OCI-LY7 (cell line): ENCODE measurements around the gene ULK4. TPM values are rescaled to one million over a fixed set of nuclear protein-coding genes. Genes with fewer than 3 reads are reported as not detected.

Experiments used
- BruUV-seq: library from RNA; stranded (reverse); fragments of 400-500 nt; replicated peaks from 2 replicates; lab custom pipeline; 2021; lab: Mats Ljungman, UMichigan
- CTCF ChIA-PET: fragments of 300-600 bp; sonication (Branson Sonifier 250); formaldehyde crosslinking; loops from one replicate; lab custom pipeline; 2022; ENCODE audit warnings: antibody characterized with exemption; ENCODE audit not compliant: unreplicated experiment; lab: Charles Lee
- POLR2A ChIA-PET: fragments of 300-600 bp; sonication (Branson Sonifier 250); formaldehyde crosslinking; loops from one replicate; lab custom pipeline; 2022; ENCODE audit warnings: antibody characterized with exemption; lab: Charles Lee
- DNase-seq: peaks from one replicate; pipeline ENCODE4 v3.0.0-alpha.2; 2015; ENCODE audit warnings: low spot score
- H2AFZ ChIP-seq: fragments of 200-600 bp; sonication (generic), shearing (Covaris generic); 2 replicates; pipeline ENCODE4 v1.6.1; 2014; ENCODE audit warnings: mild to moderate bottlenecking, antibody characterized with exemption, low read length, moderate library complexity
- H3K27ac ChIP-seq: fragments of 200-600 bp; sonication (generic); 2 replicates; pipeline ENCODE4 v1.5.1; 2014; ENCODE audit warnings: mixed run types, low read depth, mild to moderate bottlenecking, moderate library complexity, low read length, inconsistent platforms; ENCODE audit not compliant: poor library complexity, severe bottlenecking
- H3K36me3 ChIP-seq: fragments of 200-600 bp; sonication (generic); 2 replicates; pipeline ENCODE4 v1.6.1; 2014; ENCODE audit warnings: mild to moderate bottlenecking, antibody characterized with exemption, low read length, moderate library complexity, mixed read lengths; ENCODE audit not compliant: insufficient read depth
- H3K4me1 ChIP-seq: fragments of 200-600 bp; sonication (generic); 2 replicates; pipeline ENCODE4 v1.5.1; 2014; ENCODE audit warnings: mild to moderate bottlenecking, low read length; ENCODE audit not compliant: insufficient read depth, poor library complexity, severe bottlenecking
- H3K4me2 ChIP-seq: fragments of 200-600 bp; sonication (generic); 2 replicates; pipeline ENCODE4 v1.6.1; 2014; ENCODE audit warnings: mild to moderate bottlenecking, low read length
- H3K4me3 ChIP-seq: fragments of 200-600 bp; sonication (generic); 2 replicates; pipeline ENCODE4 v1.5.1; 2014; ENCODE audit warnings: mild to moderate bottlenecking, low read depth, low read length; ENCODE audit not compliant: poor library complexity, severe bottlenecking
- H3K79me2 ChIP-seq: fragments of 200-600 bp; sonication (generic); 2 replicates; pipeline ENCODE4 v1.6.1; 2016; ENCODE audit warnings: low read depth, mild to moderate bottlenecking, low read length, moderate library complexity, mixed read lengths; ENCODE audit not compliant: insufficient read depth
- H3K9me2 ChIP-seq: fragments of 200-600 bp; sonication (generic); 2 replicates; pipeline ENCODE4 v1.6.1; 2016; ENCODE audit warnings: mild to moderate bottlenecking, low read length, mixed read lengths; ENCODE audit not compliant: insufficient read depth
- H3K9me3 ChIP-seq: fragments of 200-600 bp; sonication (generic); 2 replicates; pipeline ENCODE4 v1.6.1; 2014; ENCODE audit warnings: mild to moderate bottlenecking, mixed run types, low read length, mixed read lengths
- H4K20me1 ChIP-seq: fragments of 200-600 bp; sonication (generic); 2 replicates; pipeline ENCODE4 v1.6.1; 2014; ENCODE audit warnings: mild to moderate bottlenecking, antibody characterized with exemption, low read length, moderate library complexity, mixed read lengths; ENCODE audit not compliant: insufficient read depth
- EZH2phosphoT487 ChIP-seq: fragments of 200-600 bp; sonication (generic); IDR thresholded peaks from 2 replicates; pipeline ENCODE4 v1.6.1; 2018; ENCODE audit warnings: low read depth, borderline replicate concordance, mild to moderate bottlenecking, mixed run types, antibody characterized with exemption, low read length, moderate library complexity, mixed read lengths
- intact Hi-C: fragments of 100-400 bp; cut with micrococcal nuclease; formaldehyde crosslinking; loops from one replicate; pipeline ENCODE4 v1.10.0; 2022; ENCODE audit not compliant: unreplicated experiment
- total RNA-seq, 2 experiments: library from RNA; depleted of rRNA in 1 of 2; stranded (reverse); fragments of >200 nt in 1 of 2; shearing (Covaris generic) in 1 of 2; gene quantifications; 2 replicates each; pipeline ENCODE4 v1.2.3, GENCODE V29; 2014 to 2022
- TF ChIP-seq, protein P1 (sequence below): fragments of 200-600 bp; sonication (generic); conservative IDR thresholded peaks from 2 replicates; pipeline ENCODE4 v1.5.1; 2014; ENCODE audit warnings: mild to moderate bottlenecking, antibody characterized with exemption, low read length, moderate library complexity, mixed read lengths

ULK4 gene
- total RNA-seq, 2 experiments from 2014 or later: 18.9 to 21.0 TPM

DNA sequence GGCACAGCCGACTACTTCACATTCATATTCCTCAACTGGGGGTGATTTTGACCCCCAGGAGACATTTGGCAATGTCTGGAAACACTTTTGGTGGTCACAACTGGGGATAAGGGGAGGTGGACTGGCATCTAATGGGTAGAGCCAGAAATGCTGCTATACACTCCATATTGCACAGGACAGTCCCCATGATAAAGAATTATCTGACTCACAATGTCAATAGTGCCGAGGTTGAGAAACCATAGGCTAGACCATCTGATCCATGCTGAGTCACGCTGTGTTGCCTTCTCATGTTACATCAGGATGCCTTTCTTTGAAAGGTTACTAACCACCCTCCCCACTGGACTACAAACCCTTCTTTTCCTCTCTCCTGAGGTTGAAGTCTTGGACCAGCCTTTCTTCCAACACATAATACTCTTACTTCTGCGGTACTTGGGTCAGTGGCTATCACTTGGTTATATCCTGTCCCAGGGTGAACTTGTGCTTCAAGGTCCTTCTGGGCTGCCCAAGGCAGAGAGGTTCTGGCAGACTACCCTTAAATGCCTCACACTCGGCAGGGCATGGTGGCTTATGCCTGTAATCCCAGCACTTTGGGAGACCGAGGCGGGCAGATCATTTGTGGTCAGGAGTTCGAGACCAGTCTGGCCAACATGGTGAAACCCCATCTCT lies 693.8 kb downstream of the ULK4 start:
- CTCF ChIA-PET: no interaction called here
- Histone ChIP-seq H3K9me2 (no peaks in the 10 kb centered on the region), H4K20me1 (no peaks in the 10 kb centered on the region), H3K27ac (no peak overlapping the region), H3K9me3 (no peaks in the 10 kb centered on the region), H3K79me2 (no peaks in the 10 kb centered on the region), H2AFZ (no peak overlapping the region), H3K4me2 (no peak overlapping the region), H3K4me3 (no peak overlapping the region), H3K36me3 (no peaks in the 10 kb centered on the region), H3K4me1 (no peaks in the 10 kb centered on the region)
- TF ChIP-seq, protein P1, sequence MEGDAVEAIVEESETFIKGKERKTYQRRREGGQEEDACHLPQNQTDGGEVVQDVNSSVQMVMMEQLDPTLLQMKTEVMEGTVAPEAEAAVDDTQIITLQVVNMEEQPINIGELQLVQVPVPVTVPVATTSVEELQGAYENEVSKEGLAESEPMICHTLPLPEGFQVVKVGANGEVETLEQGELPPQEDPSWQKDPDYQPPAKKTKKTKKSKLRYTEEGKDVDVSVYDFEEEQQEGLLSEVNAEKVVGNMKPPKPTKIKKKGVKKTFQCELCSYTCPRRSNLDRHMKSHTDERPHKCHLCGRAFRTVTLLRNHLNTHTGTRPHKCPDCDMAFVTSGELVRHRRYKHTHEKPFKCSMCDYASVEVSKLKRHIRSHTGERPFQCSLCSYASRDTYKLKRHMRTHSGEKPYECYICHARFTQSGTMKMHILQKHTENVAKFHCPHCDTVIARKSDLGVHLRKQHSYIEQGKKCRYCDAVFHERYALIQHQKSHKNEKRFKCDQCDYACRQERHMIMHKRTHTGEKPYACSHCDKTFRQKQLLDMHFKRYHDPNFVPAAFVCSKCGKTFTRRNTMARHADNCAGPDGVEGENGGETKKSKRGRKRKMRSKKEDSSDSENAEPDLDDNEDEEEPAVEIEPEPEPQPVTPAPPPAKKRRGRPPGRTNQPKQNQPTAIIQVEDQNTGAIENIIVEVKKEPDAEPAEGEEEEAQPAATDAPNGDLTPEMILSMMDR: no peak
- TF ChIP-seq EZH2phosphoT487: no peak
- no TSS peak for BruUV-seq
- DNase-seq: no peak
- intact Hi-C loops: no loop called here
- POLR2A ChIA-PET: no interaction called here

GRCh38 chr3:41265823-41266273 lies 696.1 kb downstream of the ULK4 start:
- no peaks in the 10 kb centered on the region for H3K4me1 ChIP-seq
- H3K27ac ChIP-seq: no peak overlapping the region
- no peaks in the 10 kb centered on the region for H4K20me1 ChIP-seq
- intact Hi-C loops: no loop called here
- ChIA-PET POLR2A (no interaction called here), CTCF (no interaction called here)
- DNase-seq: no peak
- no peak overlapping the region for H3K4me3 ChIP-seq
- H2AFZ ChIP-seq: no peak overlapping the region
- no TSS peak for BruUV-seq
- no peaks in the 10 kb centered on the region for H3K79me2 ChIP-seq
- no peak overlapping the region for H3K4me2 ChIP-seq
- no peaks in the 10 kb centered on the region for H3K9me2 ChIP-seq
- no peaks in the 10 kb centered on the region for H3K36me3 ChIP-seq
- no peaks in the 10 kb centered on the region for H3K9me3 ChIP-seq
- TF ChIP-seq EZH2phosphoT487: no peak
- TF ChIP-seq, protein P1: no peak

GRCh38 chr3:41265011-41265545 lies 696.8 kb downstream of the ULK4 start:
- no TSS peak for BruUV-seq
- Histone ChIP-seq H4K20me1 (no peaks in the 10 kb centered on the region), H3K4me1 (no peaks in the 10 kb centered on the region), H3K27ac (no peak overlapping the region), H3K4me2 (no peak overlapping the region), H3K9me2 (no peaks in the 10 kb centered on the region), H3K36me3 (no peaks in the 10 kb centered on the region), H3K79me2 (no peaks in the 10 kb centered on the region), H2AFZ (no peak overlapping the region), H3K9me3 (no peaks in the 10 kb centered on the region), H3K4me3 (no peak overlapping the region)
- CTCF ChIA-PET: no interaction called here
- DNase-seq: no peak
- intact Hi-C loops: no loop called here
- TF ChIP-seq, protein P1: no peak
- no peak for TF ChIP-seq EZH2phosphoT487
- POLR2A ChIA-PET: interaction anchor here (0.9 kb wide), 1 partner anchor 66 kb away, joined by 4 read pairs; the partner anchor contains the start of gene CTNNB1
